Measurements from ENCODE around the gene SSC5D. TPM values are rescaled to one million over a fixed set of nuclear protein-coding genes. Genes with fewer than 3 reads are reported as not detected.
"Not testable (repeated sequence)": the region's sequence is repeated elsewhere in the genome, so short reads cannot be mapped to it uniquely, and the experiment has no call there.

Gene SSC5D
- total and polyA plus RNA-seq, 2 donors = 24.4 TPM

- no peak for DNase-seq (ENCODE audit: extremely low spot score)
- no peak overlapping the region for H3K4me3 ChIP-seq (ENCODE audit: low read depth, low read length)
- WGBS = 70% methylated on average over 24 of the region's 24 CpGs
- no peak overlapping the region for H3K27ac ChIP-seq (ENCODE audit: low read depth)
- H3K36me3 ChIP-seq (ENCODE audit: insufficient read depth) = no peaks in the 10 kb centered on the region
- H3K4me1 ChIP-seq (ENCODE audit: insufficient read depth) = no peaks in the 10 kb centered on the region
Measured at GRCh38 chr19:55491546-55492360, 3.5 kb downstream of the SSC5D start.

GRCh38 chr19:55492362-55492944 is 4.2 kb downstream of the SSC5D start:
- Histone ChIP-seq H3K27ac (ENCODE audit: low read depth) (no peak overlapping the region), H3K4me1 (ENCODE audit: insufficient read depth) (no peaks in the 10 kb centered on the region), H3K36me3 (ENCODE audit: insufficient read depth) (no peaks in the 10 kb centered on the region), H3K4me3 (ENCODE audit: low read depth, low read length) (no peak overlapping the region)
- WGBS = 42% methylated on average over 12 of the region's 12 CpGs
- DNase-seq (ENCODE audit: extremely low spot score) = no peak

GRCh38 chr19:55493052-55493644 is 4.9 kb downstream of the SSC5D start:
- 39% methylated on average over 18 of the region's 18 CpGs for WGBS
- no peaks in the 10 kb centered on the region for H3K4me1 ChIP-seq (ENCODE audit: insufficient read depth)
- no peaks in the 10 kb centered on the region for H3K36me3 ChIP-seq (ENCODE audit: insufficient read depth)
- peak; percentile 47 for DNase-seq (ENCODE audit: extremely low spot score)
- H3K27ac ChIP-seq (ENCODE audit: low read depth) = no peak overlapping the region
- no peak overlapping the region for H3K4me3 ChIP-seq (ENCODE audit: low read depth, low read length)

- Histone ChIP-seq H3K4me3 (ENCODE audit: low read depth, low read length) (no peak overlapping the region), H3K4me1 (ENCODE audit: insufficient read depth) (no peaks in the 10 kb centered on the region), H3K36me3 (ENCODE audit: insufficient read depth) (no peaks in the 10 kb centered on the region), H3K27ac (ENCODE audit: low read depth) (no peak overlapping the region)
- DNase-seq (ENCODE audit: extremely low spot score) = no peak
- 47% methylated on average over 38 of the region's 38 CpGs for WGBS
Measured at GRCh38 chr19:55493645-55494171, 5.5 kb downstream of the SSC5D start.

DNA sequence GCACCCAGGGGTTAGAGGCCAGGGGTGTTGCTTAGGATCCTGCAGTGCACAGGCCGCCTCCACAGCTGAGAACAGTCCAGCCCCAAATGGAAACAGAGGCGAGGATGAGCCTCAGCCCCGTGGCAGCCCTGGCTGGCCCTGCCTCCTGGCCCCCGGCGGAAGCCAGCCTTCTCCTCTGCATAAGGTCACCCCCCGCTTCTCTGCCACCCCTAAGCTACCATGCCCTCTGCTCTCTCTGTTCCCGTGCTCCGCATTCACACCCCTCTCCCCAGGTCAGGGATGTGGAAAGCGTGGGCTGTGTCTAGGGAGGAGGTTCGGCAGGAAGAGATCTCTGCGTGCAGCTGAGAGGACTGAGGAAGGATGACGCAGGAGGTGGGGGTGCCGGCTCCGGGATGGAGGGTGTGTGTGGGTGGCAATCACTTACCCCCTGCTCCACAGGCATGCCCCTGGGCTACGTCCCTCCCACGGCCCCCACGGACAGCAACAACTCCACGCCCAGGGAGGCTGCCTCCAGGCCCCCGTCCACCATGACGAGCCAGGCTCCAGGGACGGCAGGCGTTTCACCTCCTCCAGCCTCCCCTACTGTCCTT is 6.0 kb downstream of the SSC5D start:
- no peak for DNase-seq (ENCODE audit: extremely low spot score)
- WGBS = 46% methylated on average over 22 of the region's 22 CpGs
- Histone ChIP-seq H3K27ac (ENCODE audit: low read depth) (no peak overlapping the region), H3K4me1 (ENCODE audit: insufficient read depth) (no peaks in the 10 kb centered on the region), H3K36me3 (ENCODE audit: insufficient read depth) (no peaks in the 10 kb centered on the region), H3K4me3 (ENCODE audit: low read depth, low read length) (no peak overlapping the region)

DNA sequence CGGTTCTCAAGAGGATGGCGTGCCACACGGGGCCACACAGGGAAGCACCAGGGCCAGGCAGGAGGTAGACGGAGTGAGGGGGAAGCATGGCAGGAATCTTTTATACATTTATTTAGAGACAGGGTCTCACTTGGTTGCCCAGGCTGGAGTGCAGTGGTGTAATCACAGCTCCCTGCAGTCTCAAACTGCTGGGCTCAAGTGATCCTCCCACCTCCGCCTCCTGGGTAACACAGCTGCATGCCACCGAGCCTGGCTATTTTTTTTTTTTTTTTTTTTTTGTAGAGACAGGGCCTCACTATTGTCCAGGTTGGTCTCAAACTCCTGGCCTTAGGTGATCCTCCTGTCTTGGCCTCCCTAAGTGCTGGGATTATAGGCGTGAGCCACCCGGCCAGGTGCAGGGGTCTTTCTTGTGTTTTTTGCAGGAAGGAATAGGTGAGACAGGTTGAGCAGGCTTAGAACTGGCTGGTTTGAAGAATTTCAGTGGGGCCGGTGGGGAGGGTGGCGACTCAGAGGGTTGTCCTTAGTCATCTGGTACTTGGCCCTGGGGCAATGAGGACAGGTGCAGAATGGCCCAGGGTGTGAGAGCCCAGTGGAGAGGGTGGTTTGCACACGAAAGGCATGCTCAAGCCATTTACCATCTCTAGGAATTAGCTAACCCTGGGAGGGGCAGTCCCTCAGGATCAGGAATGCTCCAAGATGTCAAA is 7.6 kb downstream of the SSC5D start:
- DNase-seq (ENCODE audit: extremely low spot score) = no peak
- Histone ChIP-seq H3K27ac (ENCODE audit: low read depth) (no peak overlapping the region), H3K4me1 (ENCODE audit: insufficient read depth) (no peaks in the 10 kb centered on the region), H3K4me3 (ENCODE audit: low read depth, low read length) (no peak overlapping the region), H3K36me3 (ENCODE audit: insufficient read depth) (no peaks in the 10 kb centered on the region)
- WGBS = 80% methylated on average over 11 of the region's 11 CpGs

DNA sequence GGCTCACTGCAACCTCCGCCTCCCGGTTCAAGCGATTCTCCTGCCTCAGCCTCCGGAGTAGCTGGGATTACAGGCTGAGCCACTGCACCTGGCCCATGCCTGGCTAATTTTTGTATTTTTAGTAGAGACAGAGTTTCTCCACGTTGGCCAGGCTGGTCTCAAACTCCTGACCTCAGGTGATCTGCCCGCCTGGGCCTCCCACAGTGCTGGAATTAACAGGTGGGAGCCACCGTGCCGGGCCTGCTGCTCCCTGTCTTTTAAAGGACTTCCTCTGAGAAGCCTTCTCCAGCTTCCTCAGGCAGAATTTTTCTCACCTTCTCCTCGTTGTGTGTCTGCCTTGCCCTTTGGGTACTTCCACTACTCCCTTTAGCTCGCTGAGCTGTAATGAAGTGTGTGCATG is 8.6 kb downstream of the SSC5D start:
- 77% methylated on average over 10 of the region's 10 CpGs for WGBS

GRCh38 chr19:55497763-55498162 is 9.5 kb downstream of the SSC5D start:
- H3K27ac ChIP-seq (ENCODE audit: low read depth) = no peak overlapping the region
- 84% methylated on average over 13 of the region's 13 CpGs for WGBS
- DNase-seq (ENCODE audit: extremely low spot score) = no peak

More for the DNA sequence above, 8.6 kb downstream of the SSC5D start:
- H3K4me3 ChIP-seq (ENCODE audit: low read depth, low read length); H3K36me3 ChIP-seq (ENCODE audit: insufficient read depth); H3K4me1 ChIP-seq (ENCODE audit: insufficient read depth); DNase-seq (ENCODE audit: extremely low spot score); H3K27ac ChIP-seq (ENCODE audit: low read depth): not testable (repeated sequence)

DNA sequence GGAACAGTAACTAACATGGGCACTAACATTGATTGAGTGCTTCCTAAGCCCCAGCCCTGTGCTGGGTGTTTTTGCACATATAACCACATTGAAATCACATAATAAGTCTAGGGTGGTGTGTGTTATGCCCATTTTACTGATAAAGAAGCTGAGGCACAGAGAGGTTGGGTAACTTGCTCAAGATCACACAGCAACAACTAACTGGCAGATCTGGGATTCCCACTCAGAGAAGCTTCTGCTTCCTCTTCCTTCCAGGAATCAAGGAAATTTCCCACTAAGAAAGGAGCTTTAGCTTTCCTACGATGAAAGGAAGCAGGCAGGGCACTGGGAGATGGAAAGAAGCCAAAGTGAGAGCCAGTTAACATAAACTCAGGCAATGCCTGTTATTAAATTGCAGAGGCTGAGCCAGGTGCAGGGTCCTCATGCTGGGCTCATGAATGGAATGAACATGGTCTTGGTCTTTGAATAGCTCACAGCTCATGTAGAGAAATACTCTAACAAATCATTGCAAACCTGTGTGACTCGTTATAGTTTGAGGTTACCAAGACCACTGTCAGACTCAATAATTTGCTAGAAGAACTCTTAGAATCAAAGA is 10.1 kb downstream of the SSC5D start:
- Histone ChIP-seq H3K27ac (ENCODE audit: low read depth) (no peak overlapping the region), H3K36me3 (ENCODE audit: insufficient read depth) (no peaks in the 10 kb centered on the region), H3K4me1 (ENCODE audit: insufficient read depth) (no peaks in the 10 kb centered on the region), H3K4me3 (ENCODE audit: low read depth, low read length) (no peak overlapping the region)
- no peak for DNase-seq (ENCODE audit: extremely low spot score)
- 34% methylated on average over 2 of the region's 2 CpGs for WGBS

More at GRCh38 chr19:55497763-55498162, 9.5 kb downstream of the SSC5D start:
- Histone ChIP-seq H3K4me1 (ENCODE audit: insufficient read depth) (no peaks in the 10 kb centered on the region), H3K36me3 (ENCODE audit: insufficient read depth) (no peaks in the 10 kb centered on the region), H3K4me3 (ENCODE audit: low read depth, low read length) (no peak overlapping the region)

DNA sequence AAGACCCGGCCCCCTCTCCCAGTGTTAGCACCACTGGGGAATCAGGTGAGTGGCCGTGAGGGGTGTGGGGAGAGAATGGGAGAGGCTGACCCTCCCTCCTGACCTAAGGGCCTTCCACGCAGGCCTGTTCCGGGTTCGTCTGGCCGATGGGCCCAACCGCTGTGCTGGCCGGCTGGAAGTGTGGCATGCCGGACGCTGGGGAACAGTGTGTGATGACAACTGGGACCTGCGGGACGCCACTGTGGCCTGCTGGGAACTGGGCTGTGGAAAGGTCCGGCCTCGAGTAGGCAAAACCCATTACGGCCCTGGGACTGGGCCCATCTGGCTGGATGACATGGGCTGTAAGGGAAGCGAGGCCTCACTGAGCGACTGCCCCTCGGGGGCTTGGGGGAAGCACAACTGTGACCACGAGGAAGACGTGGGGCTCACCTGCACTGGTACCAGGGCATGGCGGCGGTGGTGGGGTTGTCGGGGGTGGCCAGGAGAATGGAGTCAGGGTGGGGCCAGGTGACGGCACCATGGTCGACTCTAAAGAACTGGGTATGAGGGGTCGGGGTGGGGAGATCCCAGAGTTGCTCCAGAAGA is 12.2 kb downstream of the SSC5D start:
- Histone ChIP-seq H3K4me3 (ENCODE audit: low read depth, low read length) (no peak overlapping the region), H3K27ac (ENCODE audit: low read depth) (no peak overlapping the region), H3K36me3 (ENCODE audit: insufficient read depth) (no peaks in the 10 kb centered on the region), H3K4me1 (ENCODE audit: insufficient read depth) (no peaks in the 10 kb centered on the region)
- WGBS = 94% methylated on average over 26 of the region's 26 CpGs
- no peak for DNase-seq (ENCODE audit: extremely low spot score)

DNA sequence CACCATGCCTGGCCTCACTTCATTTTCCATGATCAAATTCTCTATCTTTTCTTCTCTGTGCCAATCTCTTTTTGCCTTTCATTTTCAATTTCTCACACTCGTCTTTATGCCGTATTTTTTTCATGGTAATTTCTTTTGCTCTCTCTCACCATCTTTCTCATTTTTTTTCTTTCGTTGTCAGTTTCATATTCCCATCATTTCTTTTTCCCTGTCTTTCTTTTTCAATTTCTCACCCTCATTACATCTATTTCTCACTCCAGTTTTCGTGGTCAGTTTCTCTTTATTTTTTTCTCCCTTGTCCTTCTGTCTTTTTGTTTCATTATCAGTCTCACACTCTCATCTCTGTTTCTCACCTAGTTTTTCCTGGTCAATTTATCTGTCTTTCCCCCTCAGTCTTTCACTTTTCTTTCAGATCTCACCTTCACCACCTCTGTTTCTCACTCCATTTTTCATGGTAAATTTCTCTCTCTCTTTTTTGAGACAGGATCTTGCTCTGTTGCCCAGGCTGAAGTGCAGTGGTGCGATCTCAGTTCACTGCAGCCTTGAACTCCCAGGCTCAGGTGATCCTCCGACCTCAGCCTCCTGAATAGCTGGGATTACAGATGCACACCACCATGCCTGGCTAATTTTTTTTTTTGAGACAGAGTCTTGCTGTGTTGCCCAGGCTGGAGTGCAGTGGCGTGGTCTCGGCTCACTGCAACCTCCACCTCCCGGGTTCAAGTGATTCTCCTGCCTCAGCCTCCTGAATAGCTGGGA is 14.1 kb downstream of the SSC5D start:
- DNase-seq (ENCODE audit: extremely low spot score) = no peak
- Histone ChIP-seq H3K27ac (ENCODE audit: low read depth) (no peak overlapping the region), H3K36me3 (ENCODE audit: insufficient read depth) (no peaks in the 10 kb centered on the region), H3K4me3 (ENCODE audit: low read depth, low read length) (no peak overlapping the region), H3K4me1 (ENCODE audit: insufficient read depth) (no peaks in the 10 kb centered on the region)
- 93% methylated on average over 9 of the region's 9 CpGs for WGBS

DNA sequence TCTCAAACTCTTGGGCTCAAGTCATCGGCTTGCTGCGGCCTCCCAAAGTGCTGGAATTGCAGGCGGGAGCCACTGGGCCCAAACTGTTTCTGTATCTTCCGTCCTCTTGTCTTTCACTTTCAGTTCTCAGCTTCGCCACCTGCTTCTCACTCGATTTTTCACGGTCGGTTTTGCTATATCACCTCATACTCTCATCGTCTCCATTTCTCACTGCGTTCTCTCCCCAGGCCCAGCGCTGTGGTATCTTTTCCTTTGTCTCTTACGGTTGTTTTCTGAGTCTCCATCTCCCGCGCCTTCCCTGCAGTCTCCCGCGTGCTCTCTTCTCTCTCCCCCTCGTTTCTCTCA is 14.9 kb downstream of the SSC5D start:
- Histone ChIP-seq H3K36me3 (ENCODE audit: insufficient read depth) (no peaks in the 10 kb centered on the region), H3K4me3 (ENCODE audit: low read depth, low read length) (no peak overlapping the region), H3K4me1 (ENCODE audit: insufficient read depth) (no peaks in the 10 kb centered on the region), H3K27ac (ENCODE audit: low read depth) (no peak overlapping the region)
- no peak for DNase-seq (ENCODE audit: extremely low spot score)
- 84% methylated on average over 17 of the region's 17 CpGs for WGBS

All from urinary bladder (tissue), 4 donors.